Activated CD4-positive, alpha-beta T cell treated with anti-CD3 and anti-CD28 coated beads, Interleukin-2, amount 50 U/mL, for 24 hours (primary cell): ENCODE data around the gene PPP1R9B.

Experiments used
- DNase-seq, 2 donors: peaks; one replicate each; pipeline ENCODE4 v3.0.0-alpha.2; 2020; ENCODE audit warnings: low read depth in 1 of 2, low spot score in 1 of 2

The PPP1R9B gene

DNA sequence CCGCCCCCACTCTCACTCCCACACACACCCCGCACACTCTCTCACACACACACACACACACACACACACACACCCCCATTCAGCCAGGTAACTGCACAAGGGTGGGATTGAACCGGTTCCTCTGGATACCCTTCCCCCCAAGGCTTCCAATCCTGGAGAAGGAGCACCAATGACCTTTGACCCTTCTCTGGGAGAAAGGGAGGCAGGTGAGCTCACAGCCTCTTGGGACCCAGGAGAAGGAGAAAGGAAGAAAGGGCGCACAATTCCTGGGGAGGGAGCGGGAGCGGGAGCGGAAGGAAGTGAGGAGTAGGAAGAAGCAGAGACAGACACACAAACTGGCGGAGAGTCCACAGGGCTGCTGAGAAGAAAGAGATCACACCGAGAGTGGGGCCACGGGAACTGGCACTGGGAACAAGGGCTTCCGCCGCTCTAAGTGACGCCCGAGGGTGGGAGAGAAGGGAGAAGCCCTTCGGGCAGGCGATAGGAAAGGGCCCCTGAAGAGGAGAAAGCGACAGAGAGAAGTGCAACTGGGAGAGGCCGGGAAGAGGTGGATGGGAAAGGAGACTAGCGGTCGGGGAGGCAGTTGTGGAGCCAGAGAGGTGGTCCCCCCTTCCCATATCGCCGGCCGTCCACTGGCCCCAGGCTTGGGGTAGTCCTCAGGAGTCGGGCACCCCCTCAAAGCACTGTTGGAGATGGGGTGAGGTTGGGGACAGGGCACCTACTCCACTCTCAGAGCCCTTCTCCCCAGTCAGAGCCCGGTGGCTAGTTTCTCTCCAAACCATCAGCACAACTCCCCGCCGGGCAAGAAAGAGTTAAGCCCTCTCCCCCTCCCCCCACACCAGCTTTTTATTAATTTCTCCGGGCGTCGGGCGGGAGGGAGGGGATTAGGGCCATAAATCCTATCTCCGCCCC is 21.8 kb downstream of the PPP1R9B start:
- no peak for DNase-seq

DNA sequence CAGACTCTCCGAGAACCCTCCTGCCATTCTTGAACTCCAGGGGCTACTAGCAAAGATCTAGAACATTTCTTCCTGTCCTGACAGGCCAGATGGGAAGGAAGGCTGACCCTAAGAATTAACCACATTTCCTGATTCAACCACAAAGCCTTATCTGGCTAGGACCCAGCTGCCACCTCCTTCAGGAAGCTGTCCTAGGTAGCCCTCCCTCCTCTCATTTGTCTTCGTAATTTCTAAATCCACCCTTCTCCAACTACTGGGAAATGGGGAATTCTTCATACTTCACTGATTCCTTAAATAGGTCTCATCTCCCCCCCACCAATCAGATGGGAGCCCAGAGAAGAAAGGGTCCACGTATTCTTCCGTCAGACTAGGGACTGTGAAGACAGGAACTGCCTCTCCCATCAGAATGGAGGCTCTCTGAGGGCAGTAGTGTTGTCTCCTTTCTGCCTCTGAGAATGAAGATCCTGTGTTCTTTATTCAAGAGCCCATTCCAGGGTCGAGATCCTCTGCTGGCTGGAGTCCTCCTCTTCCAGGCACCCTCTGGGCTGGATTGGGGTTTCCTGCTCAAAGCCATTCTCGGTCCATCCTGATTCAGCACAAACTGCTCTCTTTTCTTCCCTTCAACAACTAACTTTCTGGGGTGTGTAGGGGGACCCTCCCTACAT is 22.6 kb downstream of the PPP1R9B start:
- DNase-seq = no peak

DNA sequence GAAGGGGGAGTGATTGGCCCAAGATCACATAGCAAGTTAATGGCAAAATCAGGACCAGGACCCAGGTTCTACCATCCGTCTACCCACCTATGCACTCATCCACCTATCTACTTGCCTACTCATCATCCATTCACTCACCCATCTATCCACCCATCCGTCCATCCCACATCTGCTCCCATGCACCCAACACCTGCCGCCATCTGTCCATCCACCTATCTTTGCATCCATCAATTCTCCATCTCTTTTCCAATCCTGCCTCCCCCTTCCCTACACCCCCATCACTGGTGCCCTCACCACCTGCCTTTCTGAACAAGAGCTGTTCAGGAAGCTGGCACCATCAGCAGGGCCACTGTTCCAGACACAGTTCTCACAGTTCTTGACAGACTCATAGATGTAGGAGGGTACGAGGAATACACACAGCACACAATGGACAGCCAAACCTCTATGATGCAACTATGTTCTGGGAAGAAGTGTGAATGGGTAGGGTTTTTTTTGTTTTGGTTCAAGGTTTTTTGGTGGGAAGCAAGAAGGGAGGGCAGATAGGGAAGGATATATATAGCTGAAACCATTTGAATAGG is 25.0 kb downstream of the PPP1R9B start:
- no peak for DNase-seq

DNA sequence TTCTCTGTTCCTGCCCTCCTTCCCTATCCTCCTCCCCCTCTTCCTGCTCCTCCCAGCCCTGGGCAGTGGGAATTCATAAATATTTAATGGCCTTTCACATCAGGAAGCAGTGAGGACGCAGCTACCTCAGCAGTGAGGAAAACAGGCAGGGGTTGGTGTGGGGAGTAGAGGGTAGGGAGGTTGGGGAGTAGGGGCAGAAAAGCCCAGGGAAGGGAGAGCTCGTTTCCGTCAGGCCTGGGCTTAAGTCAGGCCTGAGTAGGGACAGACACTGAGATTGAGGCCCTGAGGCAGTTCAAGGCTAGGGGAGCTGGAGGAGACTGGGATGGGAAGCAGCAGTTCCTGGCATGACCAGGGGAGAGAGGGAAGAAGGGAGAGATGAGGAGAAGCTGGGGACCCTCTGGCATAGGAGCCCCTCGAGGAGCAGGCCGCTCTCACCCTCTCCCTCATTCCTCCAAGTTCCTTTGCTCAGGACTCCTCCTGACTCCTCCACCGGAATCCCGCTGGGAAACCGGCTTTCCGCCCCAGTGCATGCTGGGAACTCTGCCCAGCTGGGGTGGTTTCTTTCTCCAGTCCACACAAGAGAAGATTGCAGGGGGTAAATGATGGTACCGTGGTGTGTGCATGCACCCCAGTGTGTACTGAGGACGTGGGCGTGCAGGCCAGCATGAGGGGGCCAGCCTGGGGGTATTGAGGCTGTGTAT is 26.7 kb downstream of the PPP1R9B start:
- no peak for DNase-seq

DNA sequence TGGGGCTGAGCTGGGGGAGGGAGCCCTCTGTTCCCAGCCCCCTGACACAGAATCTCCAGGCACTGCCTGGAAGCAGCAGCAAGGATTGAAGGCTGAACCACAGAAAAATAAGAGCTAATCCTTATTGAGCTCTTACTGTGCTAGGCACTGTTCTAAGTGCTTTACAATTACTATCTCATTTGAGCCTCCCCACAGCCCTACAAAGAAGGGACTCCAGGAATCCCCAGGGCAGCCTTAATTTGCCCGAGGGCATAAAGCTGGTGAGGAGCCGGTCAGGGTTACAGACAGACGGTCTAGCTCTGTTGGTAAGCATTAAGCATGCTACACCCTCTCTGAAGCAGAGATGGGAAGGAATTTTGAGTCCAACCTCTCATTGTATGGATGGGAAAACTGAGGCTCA is 27.5 kb downstream of the PPP1R9B start:
- no peak for DNase-seq

DNA sequence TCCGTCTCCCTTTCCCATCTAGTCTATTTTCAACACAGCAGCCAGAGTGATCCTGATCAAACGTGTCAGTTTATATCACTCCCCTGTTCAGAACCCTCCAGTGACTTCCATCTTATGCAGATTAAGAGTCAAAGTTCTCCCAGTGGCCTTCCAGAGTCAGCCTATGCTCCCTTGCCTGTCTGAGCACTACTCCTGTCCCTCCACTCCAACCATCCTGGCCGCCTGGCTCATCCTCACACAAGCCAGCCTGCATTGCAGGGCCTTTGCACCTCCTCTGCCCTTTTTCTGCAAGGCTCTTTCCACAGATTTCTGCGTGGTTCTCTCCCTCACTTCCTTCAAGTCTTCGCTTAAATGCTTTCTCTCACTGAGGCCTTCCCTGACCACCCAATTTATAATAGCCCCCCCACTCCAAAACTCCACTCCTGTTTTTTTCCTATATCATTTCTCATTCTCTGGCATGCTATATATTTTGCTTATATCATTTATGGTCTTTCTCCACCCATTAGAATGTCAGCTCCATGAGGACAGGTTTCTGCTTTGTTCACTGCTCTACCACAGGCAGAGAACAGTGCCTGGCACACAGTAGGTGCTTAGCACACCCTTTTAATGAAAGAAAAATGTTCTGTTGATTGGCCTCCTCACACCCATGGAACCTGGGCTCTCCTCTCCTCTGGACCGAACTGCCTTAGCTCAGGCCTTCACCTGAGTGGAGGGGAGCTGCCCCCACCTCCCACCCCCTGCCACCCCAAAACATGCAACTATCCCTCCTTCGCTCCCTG is 29.8 kb downstream of the PPP1R9B start:
- DNase-seq = no peak

DNA sequence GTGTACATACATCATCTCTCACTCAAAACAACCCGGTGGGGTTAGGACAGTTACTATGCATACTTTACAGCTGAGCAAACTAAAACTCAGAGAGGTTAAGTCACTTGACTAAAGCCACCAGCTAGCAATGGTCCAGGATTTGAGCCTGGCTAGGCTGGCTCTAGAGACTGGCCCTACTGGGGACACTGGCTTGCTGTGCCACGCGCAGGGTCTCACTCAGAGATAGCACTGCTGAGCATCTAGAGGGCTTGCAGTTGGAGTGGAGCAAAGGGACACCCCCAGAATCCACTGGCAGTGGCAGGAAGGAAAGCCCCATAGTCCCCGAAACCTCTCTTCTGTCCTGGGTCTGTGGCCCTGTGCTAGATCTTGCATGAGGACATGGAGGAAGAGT is 31.7 kb downstream of the PPP1R9B start:
- no peak for DNase-seq

DNA sequence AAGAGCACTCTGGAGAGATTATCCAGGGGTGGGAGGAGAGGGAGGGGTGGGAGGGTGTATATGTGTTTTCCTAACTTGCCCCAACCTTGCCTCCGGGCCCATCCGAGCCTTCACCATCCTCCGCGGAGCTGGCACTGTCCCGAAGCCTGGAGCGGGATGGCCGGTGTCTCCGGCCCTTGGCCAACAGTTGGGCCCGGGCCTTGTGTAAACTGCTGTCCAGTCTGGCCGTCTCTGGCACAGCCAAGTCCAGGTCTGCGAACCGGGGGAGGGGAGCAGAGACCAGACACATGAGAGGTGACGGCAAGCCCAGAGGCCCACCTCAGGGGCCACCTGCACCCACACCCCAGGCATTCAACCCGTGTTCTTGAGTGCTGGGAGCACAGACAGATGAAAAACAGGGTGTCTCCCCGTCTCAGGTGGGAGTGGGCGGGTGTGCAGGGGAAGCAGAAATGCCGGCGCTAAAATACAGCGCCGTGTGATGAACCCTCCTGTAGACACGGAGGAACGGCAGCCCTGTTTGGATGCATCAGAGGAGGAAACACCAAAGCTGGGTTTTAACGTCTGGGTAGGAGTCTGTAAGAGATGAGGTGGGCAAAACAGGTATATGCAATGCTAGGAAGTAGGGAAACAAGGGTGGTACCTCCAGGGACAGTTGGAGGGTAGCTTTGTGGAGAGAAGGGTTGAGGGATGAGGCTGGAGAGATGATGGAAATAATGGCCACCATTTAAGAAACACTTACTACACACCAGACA is 32.2 kb downstream of the PPP1R9B start:
- no peak for DNase-seq

DNA sequence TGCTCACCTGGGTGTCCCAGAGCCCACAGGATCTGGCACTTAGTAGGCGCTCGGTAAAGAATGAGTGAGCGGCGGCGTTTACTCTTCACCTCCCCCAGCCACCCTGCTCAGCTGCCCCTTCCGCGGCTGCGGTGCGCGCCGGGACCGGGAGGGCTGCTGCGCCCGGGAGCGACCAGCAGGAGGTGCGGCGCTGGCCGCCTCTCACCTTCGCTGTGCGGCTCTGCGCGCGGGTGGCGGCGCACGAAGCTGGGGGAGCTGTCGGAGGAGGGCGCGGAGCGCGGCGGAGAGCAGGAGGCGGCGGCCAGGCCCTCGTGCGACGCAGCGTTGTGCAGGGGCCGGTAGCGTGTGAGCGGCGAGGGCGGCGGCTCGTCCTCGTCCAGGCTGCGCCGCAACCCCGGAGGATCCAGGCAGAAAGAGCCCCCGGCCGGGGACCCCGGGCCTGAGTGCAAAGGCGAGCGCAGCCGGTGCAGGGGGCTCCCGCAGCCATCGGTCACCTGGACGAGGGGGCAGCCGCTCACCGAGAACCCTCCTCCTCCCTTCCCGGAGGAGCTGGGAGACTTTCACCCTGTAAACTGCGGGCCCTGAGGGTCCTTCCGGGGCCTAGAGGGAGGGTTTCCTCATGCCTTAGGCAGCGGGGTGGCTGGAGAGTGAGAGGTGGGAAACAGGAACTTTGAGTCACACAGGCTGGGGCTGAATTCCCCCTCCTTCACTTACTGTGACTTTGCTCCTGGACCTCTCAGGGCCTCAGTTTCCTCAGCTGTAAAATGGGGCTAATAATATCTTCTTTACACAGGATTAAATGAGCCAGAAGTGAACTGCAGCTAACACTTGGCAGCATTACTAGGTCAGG is 33.0 kb downstream of the PPP1R9B start:
- DNase-seq = peak; percentile 26 to 48

DNA sequence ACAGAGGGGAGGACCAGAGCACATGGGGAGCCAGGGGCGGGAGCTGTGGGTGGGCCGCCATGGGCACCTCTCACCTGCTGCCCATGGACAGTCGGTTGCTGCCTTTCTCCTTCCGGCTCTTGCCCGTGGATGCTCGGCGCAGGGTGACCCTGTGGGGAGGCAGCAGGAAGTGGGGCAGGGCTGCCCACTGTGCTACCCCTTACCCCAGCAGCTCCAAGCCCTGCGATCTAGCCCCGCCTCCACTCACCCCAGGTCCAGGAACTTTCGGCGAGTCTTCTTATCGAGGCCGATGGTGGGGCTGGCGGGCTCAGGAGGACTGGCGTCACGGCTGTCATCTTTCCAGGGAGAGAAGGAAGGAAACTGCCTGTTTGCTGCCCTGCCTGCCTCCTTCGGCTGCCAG is 34.7 kb downstream of the PPP1R9B start:
- no peak for DNase-seq

DNA sequence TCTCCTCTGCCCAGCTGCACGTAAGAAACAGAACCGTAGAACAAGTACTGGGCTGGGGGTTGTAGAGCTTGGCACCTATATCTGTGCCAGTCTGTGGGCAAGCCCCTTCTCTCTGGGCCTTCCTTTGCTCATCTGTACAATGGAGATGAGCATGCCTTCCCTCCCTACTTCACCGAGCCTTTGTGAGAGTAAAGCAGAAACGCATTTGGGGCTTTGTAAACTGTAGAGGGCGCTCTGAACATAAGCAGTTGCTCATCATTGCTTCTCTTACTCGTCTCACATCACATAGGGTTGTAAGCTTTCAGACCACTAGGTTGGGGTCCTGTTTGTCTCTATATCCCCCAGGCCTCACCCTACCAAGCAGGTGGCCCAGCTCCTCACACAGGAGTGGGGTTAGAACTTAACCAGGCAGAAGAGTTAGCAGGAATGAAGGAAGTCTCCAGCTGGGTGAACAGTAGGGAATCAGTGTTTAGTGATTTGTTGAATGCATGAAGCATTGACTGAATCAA is 35.6 kb downstream of the PPP1R9B start:
- DNase-seq = no peak

DNA sequence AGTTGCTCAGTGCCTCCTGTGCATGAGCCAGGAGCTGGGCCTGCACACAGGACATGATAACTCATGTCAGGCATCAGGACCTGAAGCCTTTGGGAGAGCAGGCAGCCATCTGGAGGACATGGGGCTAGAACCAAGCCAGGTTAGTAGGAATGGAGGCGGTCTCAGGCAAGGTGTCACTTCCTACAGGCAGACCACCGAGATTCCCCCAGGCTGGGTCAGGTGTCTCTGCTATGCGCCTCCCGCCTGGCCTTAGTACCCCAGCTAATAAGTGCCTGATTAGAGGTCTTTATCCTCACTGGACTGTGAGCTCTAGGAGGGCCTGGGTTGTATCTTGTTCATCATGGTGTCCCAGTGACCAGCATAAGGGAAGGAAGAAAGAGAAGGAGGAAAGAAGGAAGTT is 36.1 kb downstream of the PPP1R9B start:
- DNase-seq = no peak

DNA sequence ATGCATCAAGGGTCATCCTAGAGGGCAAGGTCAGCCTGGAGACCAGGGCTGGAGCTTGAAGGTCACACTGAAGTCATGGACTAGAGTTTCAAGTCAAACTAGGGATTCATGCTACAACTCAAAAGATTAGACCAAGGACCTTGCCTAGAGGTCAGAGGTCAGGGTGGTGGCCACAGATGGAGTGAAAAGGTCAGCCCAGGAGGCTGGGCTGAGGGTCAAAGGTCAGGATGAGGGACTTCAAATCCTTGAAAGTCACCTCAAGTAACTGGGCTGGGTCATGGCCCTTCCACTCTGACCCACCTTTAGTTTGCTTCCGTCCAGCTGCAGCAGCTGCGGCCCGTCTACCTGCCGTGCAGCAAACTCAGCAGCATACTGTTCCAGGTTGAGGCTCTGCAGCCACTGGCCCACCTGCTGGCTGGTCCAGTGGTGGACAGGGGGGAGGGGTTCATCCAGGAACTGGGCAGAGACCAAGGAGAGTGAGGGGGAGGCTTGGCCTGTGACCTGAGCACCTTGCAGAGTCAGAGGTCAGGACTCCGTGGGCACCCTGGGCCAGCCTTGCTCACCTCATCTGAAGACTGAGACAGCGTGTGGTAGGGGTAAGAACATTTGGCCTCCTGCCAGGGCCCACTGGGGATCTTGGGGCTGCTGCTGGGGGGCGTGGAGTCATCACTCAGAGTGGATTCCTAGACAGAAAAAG is 36.7 kb downstream of the PPP1R9B start:
- DNase-seq = no peak

DNA sequence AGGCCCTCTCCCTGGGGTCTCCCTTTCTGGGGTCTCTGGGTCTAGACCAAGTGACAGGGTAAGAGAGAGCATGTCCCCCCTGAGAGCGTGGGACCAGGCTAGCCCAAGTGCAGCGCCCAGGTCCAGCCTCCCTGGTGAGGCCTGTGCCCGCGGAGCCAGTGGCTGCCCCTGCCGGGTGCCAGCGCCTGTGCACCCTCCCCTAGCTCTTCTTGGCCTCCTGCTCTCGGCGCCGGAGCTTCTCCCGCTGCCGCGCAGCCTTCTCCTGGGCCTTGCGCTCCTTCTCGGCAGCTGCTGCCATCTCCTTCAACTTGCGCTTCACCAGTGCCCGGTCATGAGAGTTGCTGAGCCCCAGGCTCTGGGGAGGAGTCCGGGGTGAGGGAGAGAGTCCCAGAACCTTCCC is 37.8 kb downstream of the PPP1R9B start:
- DNase-seq = no peak

DNA sequence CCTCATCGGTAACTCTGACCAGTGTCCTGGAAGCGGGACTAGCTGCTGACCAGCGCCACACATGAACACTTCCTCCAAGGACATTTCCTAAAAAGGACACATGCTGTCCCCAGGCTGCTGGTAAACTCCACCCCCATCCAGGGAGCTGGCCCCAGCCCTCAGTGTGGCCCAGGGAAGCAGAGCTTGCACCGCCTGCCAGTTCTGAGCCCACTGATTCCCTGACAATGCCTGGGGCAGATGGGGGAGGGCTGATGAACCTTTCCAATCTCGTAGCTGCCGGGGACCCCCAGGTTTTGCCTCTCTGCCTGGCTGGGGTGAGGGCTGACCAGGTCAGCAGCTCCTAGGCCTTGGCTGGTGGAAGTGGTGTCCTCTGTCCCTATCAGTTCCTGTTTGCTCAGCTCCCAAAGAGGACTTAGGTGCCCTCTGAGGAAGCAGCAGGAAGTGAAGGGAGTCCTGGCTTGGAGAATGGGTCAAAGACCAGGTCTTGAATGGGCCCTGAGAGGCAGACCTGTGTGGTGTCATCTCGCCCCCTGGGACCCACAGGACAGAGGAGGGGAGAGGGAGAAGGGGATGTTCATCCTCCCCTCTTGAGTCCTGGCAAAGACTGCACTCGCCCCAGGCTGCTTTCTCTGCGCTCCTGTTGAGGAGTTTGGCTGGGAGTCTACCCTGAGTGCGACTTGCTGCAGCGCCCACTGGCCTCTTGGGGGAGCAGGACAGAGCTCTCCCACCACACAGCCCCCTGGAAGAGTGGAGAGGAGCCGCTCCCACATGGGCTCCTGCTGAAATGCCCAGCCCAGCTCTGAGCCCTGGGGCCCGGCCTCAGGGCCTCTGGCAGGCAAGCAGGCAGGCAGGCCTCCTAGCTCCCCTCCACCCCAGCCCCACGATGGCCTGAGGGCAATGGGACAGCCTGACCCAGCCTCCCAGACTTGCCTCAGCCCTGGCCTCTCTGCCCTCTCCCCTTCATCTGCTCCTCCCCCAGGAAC is 38.5 kb downstream of the PPP1R9B start:
- DNase-seq = no peak

DNA sequence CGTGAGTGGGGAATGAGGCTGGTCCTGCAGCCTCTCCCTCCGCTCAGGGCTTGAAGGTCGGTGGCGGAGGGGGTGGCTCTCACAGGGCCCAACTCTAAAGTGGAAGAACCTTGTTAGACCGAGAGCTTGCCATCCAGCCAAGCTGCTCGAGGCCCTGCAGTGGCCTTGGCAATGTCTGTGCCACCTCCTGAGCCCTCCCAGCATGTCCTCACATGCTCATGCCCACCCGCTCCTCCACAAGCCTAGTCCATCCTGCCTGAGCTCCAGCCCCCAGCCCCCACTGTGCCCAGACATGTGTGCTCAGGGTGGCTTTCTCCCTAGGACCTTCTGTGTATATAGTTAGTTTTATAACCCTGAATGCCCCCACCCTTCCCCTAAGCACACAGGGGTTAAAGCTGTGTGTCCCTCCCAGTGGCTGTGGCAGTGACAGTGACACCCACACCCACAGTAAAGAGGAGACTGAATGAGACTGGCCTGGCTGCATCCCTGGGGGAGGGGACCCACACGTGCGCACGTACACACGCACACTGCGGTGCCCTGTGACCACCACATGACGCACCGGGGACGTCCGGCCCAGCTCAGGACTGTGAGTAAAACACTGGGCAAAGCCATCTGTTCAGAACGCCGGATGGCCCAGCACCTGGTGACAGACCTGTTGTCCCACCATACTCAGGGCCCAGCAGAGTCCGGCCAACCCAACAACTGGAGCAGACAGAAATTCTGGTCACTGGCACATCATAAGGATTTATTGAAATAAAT is 39.7 kb downstream of the PPP1R9B start:
- DNase-seq = no peak

DNA sequence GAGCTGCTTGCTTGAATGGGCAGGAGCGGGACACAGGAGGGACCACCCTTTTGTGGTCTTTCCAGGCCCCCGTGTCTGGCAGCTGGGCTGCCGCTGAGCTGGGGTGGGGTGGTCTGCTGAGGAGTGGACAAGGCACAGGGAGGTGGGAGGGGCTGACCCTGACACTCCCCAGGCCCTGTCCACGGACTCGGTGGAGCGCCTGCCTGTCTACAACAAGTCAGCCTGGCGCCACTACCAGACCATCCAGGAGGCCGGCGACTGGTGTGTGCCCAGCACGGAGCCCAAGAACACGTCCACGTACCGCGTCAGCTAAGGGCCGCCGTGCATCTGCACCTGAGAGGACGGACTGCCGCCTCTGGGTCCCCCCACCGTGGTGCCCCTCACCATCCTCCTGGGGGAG is 40.7 kb downstream of the PPP1R9B start:
- DNase-seq = no peak
